Endodermal cell (in vitro differentiated cells): ENCODE results near the gene MYH9. TPM values are rescaled to one million over a fixed set of nuclear protein-coding genes. Genes with fewer than 3 reads are reported as not detected.
A peak's percentile ranks its signal among the peaks of the same experiment; 100 is the strongest.

Source experiments
- DNase-seq: peaks from one replicate; pipeline ENCODE4 v3.0.0-alpha.2; 2017
- H3K27ac ChIP-seq: 2 replicates; pipeline ENCODE4 v1.5.1; 2013; ENCODE audit warnings: mild to moderate bottlenecking, low read depth, low read length, moderate library complexity
- H3K27me3 ChIP-seq: 2 replicates; pipeline ENCODE4 v1.6.1; 2013; ENCODE audit warnings: mild to moderate bottlenecking, low read length, moderate library complexity; ENCODE audit not compliant: insufficient read depth, control insufficient read depth, poor library complexity, severe bottlenecking
- H3K36me3 ChIP-seq: 2 replicates; pipeline ENCODE4 v1.7.0; 2013; ENCODE audit warnings: mild to moderate bottlenecking, low read length, moderate library complexity; ENCODE audit not compliant: control insufficient read depth, insufficient read depth
- H3K4me1 ChIP-seq: one replicate; pipeline ENCODE4 v1.7.0; 2013; ENCODE audit warnings: low read length; ENCODE audit not compliant: control insufficient read depth, insufficient read depth
- H3K4me3 ChIP-seq: 2 replicates; pipeline ENCODE4 v1.5.1; 2013; ENCODE audit warnings: mild to moderate bottlenecking, low read length, moderate library complexity
- H3K9ac ChIP-seq: 2 replicates; pipeline ENCODE4 v1.6.1; 2013; ENCODE audit warnings: mild to moderate bottlenecking, low read length, moderate library complexity; ENCODE audit not compliant: poor library complexity, severe bottlenecking; ENCODE audit errors: extremely low read depth
- H3K9me3 ChIP-seq: 2 replicates; pipeline ENCODE4 v1.6.1; 2013; ENCODE audit warnings: mild to moderate bottlenecking, low read length, moderate library complexity; ENCODE audit not compliant: control insufficient read depth
- H3K27ac Mint-ChIP-seq: 2 replicates; pipeline ENCODE4 v1.8.0; 2020; ENCODE audit warnings: mixed read lengths
- H3K27me3 Mint-ChIP-seq: 2 replicates; pipeline ENCODE4 v1.8.0; 2021; ENCODE audit warnings: mild to moderate bottlenecking, mixed read lengths; ENCODE audit not compliant: insufficient read depth
- H3K36me3 Mint-ChIP-seq: 2 replicates; pipeline ENCODE4 v1.8.0; 2020; ENCODE audit warnings: low read depth, mixed read lengths
- H3K4me1 Mint-ChIP-seq: 2 replicates; pipeline ENCODE4 v1.8.0; 2020; ENCODE audit warnings: mixed read lengths
- H3K4me3 Mint-ChIP-seq: 2 replicates; pipeline ENCODE4 v1.8.0; 2020; ENCODE audit warnings: mild to moderate bottlenecking, moderate library complexity, mixed read lengths
- H3K9me3 Mint-ChIP-seq: 2 replicates; pipeline ENCODE4 v1.8.0; 2020; ENCODE audit warnings: mild to moderate bottlenecking, mixed read lengths
- CTCF ChIP-seq: fragments of 200-600 bp; sonication (generic); conservative IDR thresholded peaks from 2 replicates; pipeline ENCODE4 v1.5.0; 2021; ENCODE audit warnings: antibody characterized with exemption, mild to moderate bottlenecking
- WGBS, 2 experiments: methylation state at CpG; one replicate each; pipeline versions ENCODE4 v1.1.5 to v1.1.7; 2013; ENCODE audit warnings: missing lambda C conversion rate in 2 of 2, mixed read lengths in 1 of 2; ENCODE audit not compliant: insufficient coverage in 1 of 2, insufficient read length in 1 of 2; 5-methylcytosine and 5-hydroxymethylcytosine counted together
- total RNA-seq, 2 donors: library from RNA; stranded (reverse); fragmentation: NEBNext Ultra II Directional in 1 of 2; extraction: Animal tissue kit (Norgen Biotek cat#: 25700) in 1 of 2; gene quantifications; 2 replicates in 1 of 2; 3 replicates in 1 of 2; pipeline ENCODE4 v1.2.1, GENCODE V29; 2021

The MYH9 gene
- total RNA-seq, 2 donors from 2014 or later = 270 to 288 TPM

GRCh38 chr22:36344106-36344827 lies 43.5 kb downstream of the MYH9 start:
- no peak overlapping the region for H3K4me3 ChIP-seq
- H3K9me3 ChIP-seq = no peaks in the 10 kb centered on the region
- Mint-ChIP-seq H3K27ac (no peak overlapping the region), H3K4me3 (no peak overlapping the region), H3K36me3 (peaks cover 64% of the 10 kb centered on the region), H3K9me3 (no peaks in the 10 kb centered on the region), H3K27me3 (no peaks in the 10 kb centered on the region), H3K4me1 (peaks cover 14% of the 10 kb centered on the region)
- H3K36me3 ChIP-seq = peaks cover 89% of the 10 kb centered on the region
- H3K27ac ChIP-seq = no peak overlapping the region
- DNase-seq = no peak
- H3K27me3 ChIP-seq = no peaks in the 10 kb centered on the region
- no peaks in the 10 kb centered on the region for H3K4me1 ChIP-seq
- 95 to 99% methylated on average over 21 to 23 of the region's 23 CpGs for WGBS, 2 experiments
- no peak for TF ChIP-seq CTCF
- H3K9ac ChIP-seq = no peak overlapping the region

- TF ChIP-seq CTCF = no peak
- Mint-ChIP-seq H3K4me1 (peaks cover 14% of the 10 kb centered on the region), H3K36me3 (peaks cover 65% of the 10 kb centered on the region), H3K4me3 (no peak overlapping the region), H3K27me3 (no peaks in the 10 kb centered on the region), H3K9me3 (no peaks in the 10 kb centered on the region), H3K27ac (peak overlapping the region; percentile 82)
- Histone ChIP-seq H3K4me1 (no peaks in the 10 kb centered on the region), H3K27ac (no peak overlapping the region), H3K9me3 (no peaks in the 10 kb centered on the region), H3K36me3 (peaks cover 89% of the 10 kb centered on the region), H3K9ac (no peak overlapping the region), H3K27me3 (no peaks in the 10 kb centered on the region), H3K4me3 (no peak overlapping the region)
- WGBS, 2 experiments = 94 to 97% methylated on average over 6 to 9 of the region's 9 CpGs
- no peak for DNase-seq
These were observed 44.1 kb downstream of the MYH9 start for GRCh38 chr22:36343720-36344105.

DNA sequence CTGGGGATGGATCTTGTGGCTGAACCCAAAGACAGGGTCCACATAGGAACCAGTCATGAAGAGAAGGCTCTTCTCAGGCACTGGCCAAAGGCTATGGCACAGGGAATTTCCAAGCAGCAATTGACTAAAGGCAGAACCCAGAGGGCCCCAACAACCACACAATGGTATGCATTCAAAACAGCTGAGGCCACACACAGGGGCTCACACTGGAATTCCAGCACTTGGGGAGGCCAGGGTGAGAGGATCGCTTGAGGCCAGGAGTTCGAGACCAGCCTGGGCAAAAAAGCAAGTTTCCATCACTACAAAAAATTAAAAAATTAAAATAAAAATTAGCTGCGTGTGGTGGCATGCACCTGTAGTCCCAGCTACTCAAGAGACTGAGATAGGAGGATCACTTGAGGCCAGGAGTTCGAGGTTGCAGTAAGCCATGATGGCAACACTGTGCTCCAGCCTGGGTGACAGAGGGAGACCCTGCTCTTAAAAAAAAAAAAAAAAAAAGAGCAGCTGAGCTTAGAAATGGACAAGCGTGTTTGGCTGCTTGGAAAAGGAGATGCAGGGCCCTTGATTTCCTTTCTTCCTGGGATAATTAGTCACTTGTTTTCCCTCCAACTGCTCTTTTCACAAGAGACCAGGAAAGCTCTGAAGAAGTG lies 44.6 kb downstream of the MYH9 start:
- H3K36me3 Mint-ChIP-seq = peaks cover 68% of the 10 kb centered on the region
- H3K27ac ChIP-seq = no peak overlapping the region
- no peak overlapping the region for H3K4me3 Mint-ChIP-seq

More for the DNA sequence above, 44.6 kb downstream of the MYH9 start:
- Histone ChIP-seq H3K9me3 (no peaks in the 10 kb centered on the region), H3K4me3 (no peak overlapping the region), H3K4me1 (no peaks in the 10 kb centered on the region), H3K9ac (no peak overlapping the region), H3K36me3 (peaks cover 88% of the 10 kb centered on the region), H3K27me3 (no peaks in the 10 kb centered on the region)
- peaks cover 14% of the 10 kb centered on the region for H3K4me1 Mint-ChIP-seq
- 93 to 100% methylated on average over 2 to 5 of the region's 5 CpGs for WGBS, 2 experiments
- no peak for DNase-seq
- no peaks in the 10 kb centered on the region for H3K9me3 Mint-ChIP-seq
- no peak for TF ChIP-seq CTCF
- peak overlapping the region; percentile 82 for H3K27ac Mint-ChIP-seq
- H3K27me3 Mint-ChIP-seq = no peaks in the 10 kb centered on the region
